Nephron progenitor cell (in vitro differentiated cells): Measurements from ENCODE around the gene FAM171A1.
A peak's percentile ranks its signal among the peaks of the same experiment; 100 is the strongest.

ENCODE experiments used
- DNase-seq: peaks from one replicate; pipeline ENCODE4 v3.0.0; 2021
- H3K27ac Mint-ChIP-seq: 2 replicates; pipeline ENCODE4 v1.8.0; 2021; ENCODE audit warnings: mild to moderate bottlenecking, moderate library complexity, mixed read lengths
- H3K27me3 Mint-ChIP-seq: 2 replicates; pipeline ENCODE4 v1.8.0; 2021; ENCODE audit warnings: mild to moderate bottlenecking, low read depth, mixed read lengths; ENCODE audit not compliant: poor library complexity
- H3K36me3 Mint-ChIP-seq: 2 replicates; pipeline ENCODE4 v1.8.0; 2021; ENCODE audit warnings: low read depth, mixed read lengths
- H3K4me1 Mint-ChIP-seq: 2 replicates; pipeline ENCODE4 v1.8.0; 2021; ENCODE audit warnings: mixed read lengths
- H3K4me3 Mint-ChIP-seq: 2 replicates; pipeline ENCODE4 v1.8.0; 2021; ENCODE audit warnings: mild to moderate bottlenecking, moderate library complexity, mixed read lengths
- H3K9me3 Mint-ChIP-seq: 2 replicates; pipeline ENCODE4 v1.8.0; 2021; ENCODE audit warnings: mild to moderate bottlenecking, moderate library complexity, mixed read lengths
- TF ChIP-seq, protein P1 (sequence below): fragments of 200-600 bp; sonication (generic); IDR thresholded peaks from 2 replicates; pipeline ENCODE4 v1.5.0; 2021; ENCODE audit warnings: antibody characterized with exemption

FAM171A1 gene

GRCh38 chr10:15300697-15301096, 70.4 kb downstream of the FAM171A1 start:
- TF ChIP-seq, protein P1, sequence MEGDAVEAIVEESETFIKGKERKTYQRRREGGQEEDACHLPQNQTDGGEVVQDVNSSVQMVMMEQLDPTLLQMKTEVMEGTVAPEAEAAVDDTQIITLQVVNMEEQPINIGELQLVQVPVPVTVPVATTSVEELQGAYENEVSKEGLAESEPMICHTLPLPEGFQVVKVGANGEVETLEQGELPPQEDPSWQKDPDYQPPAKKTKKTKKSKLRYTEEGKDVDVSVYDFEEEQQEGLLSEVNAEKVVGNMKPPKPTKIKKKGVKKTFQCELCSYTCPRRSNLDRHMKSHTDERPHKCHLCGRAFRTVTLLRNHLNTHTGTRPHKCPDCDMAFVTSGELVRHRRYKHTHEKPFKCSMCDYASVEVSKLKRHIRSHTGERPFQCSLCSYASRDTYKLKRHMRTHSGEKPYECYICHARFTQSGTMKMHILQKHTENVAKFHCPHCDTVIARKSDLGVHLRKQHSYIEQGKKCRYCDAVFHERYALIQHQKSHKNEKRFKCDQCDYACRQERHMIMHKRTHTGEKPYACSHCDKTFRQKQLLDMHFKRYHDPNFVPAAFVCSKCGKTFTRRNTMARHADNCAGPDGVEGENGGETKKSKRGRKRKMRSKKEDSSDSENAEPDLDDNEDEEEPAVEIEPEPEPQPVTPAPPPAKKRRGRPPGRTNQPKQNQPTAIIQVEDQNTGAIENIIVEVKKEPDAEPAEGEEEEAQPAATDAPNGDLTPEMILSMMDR = no peak
- H3K27ac Mint-ChIP-seq = peak overlapping the region; percentile 8
- H3K9me3 Mint-ChIP-seq = no peaks in the 10 kb centered on the region
- H3K27me3 Mint-ChIP-seq = no peaks in the 10 kb centered on the region
- DNase-seq = no peak
- H3K4me1 Mint-ChIP-seq = peaks cover 4% of the 10 kb centered on the region
- peaks cover 45% of the 10 kb centered on the region for H3K36me3 Mint-ChIP-seq
- no peak overlapping the region for H3K4me3 Mint-ChIP-seq

GRCh38 chr10:15300145-15300544, 70.9 kb downstream of the FAM171A1 start:
- H3K27ac Mint-ChIP-seq = peak overlapping the region; percentile 93
- H3K36me3 Mint-ChIP-seq = peaks cover 42% of the 10 kb centered on the region
- H3K27me3 Mint-ChIP-seq = no peaks in the 10 kb centered on the region
- no peak for DNase-seq
- peaks cover 4% of the 10 kb centered on the region for H3K4me1 Mint-ChIP-seq
- no peaks in the 10 kb centered on the region for H3K9me3 Mint-ChIP-seq
- TF ChIP-seq, protein P1 = no peak
- H3K4me3 Mint-ChIP-seq = no peak overlapping the region

- Mint-ChIP-seq H3K27ac (no peak overlapping the region), H3K9me3 (no peaks in the 10 kb centered on the region), H3K27me3 (no peaks in the 10 kb centered on the region), H3K4me1 (peaks cover 21% of the 10 kb centered on the region), H3K4me3 (no peak overlapping the region), H3K36me3 (peaks cover 23% of the 10 kb centered on the region)
- TF ChIP-seq, protein P1 = no peak
- no peak for DNase-seq
These were observed 74.4 kb downstream of the FAM171A1 start for GRCh38 chr10:15296701-15297100.

DNA sequence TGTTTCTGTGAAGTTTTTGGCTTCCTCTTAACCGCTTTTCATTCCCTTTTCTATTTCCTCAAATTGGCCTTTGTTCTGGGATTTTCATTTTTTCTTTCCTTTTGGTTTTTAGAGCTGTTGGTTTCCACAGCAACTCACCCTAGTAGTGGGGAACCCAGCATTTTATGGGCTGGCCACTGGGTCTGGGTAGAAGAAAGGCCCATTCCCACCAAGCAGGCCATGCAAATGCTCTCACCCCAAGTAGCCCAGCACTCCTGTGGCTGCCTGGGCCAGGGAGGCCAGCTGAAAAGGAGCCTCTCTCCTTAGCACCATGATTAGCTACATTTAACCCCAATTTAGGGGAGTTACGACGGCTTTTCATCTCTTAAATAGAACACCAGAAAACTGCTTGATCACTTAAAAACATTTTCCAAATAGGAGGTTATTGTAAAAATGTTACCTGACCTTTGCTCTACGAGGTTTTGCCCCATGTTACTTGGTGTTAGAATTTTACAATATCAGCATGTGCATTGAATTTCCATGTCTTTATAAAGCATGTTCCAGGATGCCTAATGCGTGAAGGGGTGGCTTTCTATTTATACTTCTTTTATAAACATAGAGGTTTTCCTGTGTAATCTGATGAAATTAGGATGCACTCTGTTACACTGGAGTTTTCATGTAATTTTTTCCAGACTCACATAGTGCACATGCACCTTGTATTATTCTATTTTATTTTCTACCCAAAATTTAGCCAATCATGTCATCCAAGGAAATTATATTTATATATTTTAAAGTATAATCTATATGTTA, 75.4 kb downstream of the FAM171A1 start:
- Mint-ChIP-seq H3K27me3 (no peaks in the 10 kb centered on the region), H3K4me3 (no peak overlapping the region), H3K36me3 (peaks cover 23% of the 10 kb centered on the region), H3K27ac (no peak overlapping the region), H3K9me3 (no peaks in the 10 kb centered on the region), H3K4me1 (peaks cover 28% of the 10 kb centered on the region)
- DNase-seq = no peak
- TF ChIP-seq, protein P1 = no peak

DNA sequence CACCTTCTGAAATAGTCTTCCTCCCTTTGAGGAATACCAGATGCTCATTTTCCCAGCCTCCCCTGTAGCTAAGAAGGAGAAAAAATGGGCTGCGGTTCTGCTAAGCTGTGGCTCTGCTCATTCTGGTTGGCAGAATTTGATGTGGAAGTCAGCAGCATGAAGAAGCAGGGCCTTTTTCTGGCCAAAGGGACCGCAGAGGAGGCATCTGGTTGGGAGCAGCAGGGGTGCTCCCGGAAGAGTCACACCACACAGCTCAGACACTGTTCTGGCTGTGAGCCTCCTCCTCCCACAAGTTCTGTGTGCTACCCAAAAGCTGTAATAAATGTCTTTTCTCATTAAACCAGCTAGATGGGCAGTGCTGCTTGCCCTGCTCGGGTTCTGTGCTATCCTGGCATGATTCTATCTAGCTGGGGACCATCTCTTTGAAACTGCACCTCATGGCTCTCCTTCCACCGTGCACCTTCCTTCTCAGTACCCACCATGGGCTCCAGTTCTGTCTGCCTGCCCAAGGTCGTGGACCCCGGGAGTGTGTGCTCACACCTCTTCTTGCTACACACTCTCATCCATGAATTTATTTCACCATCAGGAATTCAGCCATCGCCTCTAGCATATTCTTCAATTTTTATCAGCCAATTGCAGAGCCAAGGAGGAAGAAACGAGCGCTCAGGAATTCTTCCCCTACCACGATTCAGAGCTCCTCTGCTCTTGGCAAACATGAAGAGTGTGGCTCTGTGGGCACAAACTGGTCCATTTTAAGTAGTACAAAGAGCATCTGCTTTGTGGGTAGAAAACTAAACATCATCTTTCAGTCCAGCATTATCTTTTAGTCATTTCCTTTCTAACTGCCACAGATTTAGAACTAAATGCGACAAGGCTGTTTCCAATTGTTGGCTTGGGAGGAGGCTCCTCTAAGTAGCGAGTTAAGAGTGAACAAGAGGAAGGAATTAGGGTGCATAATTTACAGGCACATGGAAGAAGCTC, 76.9 kb downstream of the FAM171A1 start:
- TF ChIP-seq, protein P1 = no peak
- peaks cover 18% of the 10 kb centered on the region for H3K36me3 Mint-ChIP-seq
- peaks cover 33% of the 10 kb centered on the region for H3K4me1 Mint-ChIP-seq
- no peak overlapping the region for H3K4me3 Mint-ChIP-seq
- no peak for DNase-seq
- peaks cover 2% of the 10 kb centered on the region for H3K27me3 Mint-ChIP-seq
- peak overlapping the region; percentile 90 for H3K27ac Mint-ChIP-seq
- H3K9me3 Mint-ChIP-seq = no peaks in the 10 kb centered on the region
